Measurements from ENCODE around the gene SLC17A7. TPM values are rescaled to one million over a fixed set of nuclear protein-coding genes. Genes with fewer than 3 reads are reported as not detected.

SLC17A7 gene
- total RNA-seq, 1 donor from 2014 or later = 0.99 TPM

DNA sequence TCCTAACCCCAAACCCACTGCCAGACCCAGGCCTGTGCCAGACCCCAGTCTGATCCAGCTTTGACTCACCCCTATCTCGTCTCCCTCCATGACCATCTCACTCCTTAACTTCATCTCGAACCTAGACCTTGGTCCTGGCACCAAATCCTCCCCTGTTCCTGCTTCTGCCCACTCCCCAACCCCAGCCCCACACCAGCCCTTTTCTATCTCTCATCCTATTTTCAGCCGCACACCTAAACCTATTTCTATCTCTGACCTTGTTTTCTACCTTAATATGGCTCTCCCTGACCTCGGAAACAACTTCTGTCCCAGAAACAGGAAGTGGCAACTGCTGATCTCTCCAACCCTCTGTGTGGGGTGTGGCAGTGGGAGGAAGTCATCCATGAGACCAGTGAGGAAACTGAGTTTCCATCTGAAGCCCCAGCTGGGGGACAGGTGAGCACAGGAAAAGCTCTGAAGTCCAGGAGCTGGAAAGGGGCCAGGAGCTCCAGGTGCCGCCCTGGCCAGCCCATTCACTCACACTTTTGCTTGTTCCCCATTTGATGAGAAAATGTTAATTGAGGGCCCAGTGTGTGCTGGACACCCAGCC is 31.8 kb downstream of the SLC17A7 start:
- H3K36me3 ChIP-seq = no peaks in the 10 kb centered on the region
- intact Hi-C loops (cut with micrococcal nuclease) = no loop called here
- H3K4me3 ChIP-seq = no peak overlapping the region
- H3K4me1 ChIP-seq = no peaks in the 10 kb centered on the region
- TF ChIP-seq, protein P1, sequence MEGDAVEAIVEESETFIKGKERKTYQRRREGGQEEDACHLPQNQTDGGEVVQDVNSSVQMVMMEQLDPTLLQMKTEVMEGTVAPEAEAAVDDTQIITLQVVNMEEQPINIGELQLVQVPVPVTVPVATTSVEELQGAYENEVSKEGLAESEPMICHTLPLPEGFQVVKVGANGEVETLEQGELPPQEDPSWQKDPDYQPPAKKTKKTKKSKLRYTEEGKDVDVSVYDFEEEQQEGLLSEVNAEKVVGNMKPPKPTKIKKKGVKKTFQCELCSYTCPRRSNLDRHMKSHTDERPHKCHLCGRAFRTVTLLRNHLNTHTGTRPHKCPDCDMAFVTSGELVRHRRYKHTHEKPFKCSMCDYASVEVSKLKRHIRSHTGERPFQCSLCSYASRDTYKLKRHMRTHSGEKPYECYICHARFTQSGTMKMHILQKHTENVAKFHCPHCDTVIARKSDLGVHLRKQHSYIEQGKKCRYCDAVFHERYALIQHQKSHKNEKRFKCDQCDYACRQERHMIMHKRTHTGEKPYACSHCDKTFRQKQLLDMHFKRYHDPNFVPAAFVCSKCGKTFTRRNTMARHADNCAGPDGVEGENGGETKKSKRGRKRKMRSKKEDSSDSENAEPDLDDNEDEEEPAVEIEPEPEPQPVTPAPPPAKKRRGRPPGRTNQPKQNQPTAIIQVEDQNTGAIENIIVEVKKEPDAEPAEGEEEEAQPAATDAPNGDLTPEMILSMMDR (IDR thresholded peaks at IDR 0.05; ENCODE audit: borderline replicate concordance) = no peak
- no peaks in the 10 kb centered on the region for H3K9me3 ChIP-seq (replicated peaks)
- H3K27me3 ChIP-seq (ENCODE audit: low read depth) = peaks cover 51% of the 10 kb centered on the region
- H3K27ac ChIP-seq (replicated peaks) = no peak overlapping the region
- no peak for DNase-seq

DNA sequence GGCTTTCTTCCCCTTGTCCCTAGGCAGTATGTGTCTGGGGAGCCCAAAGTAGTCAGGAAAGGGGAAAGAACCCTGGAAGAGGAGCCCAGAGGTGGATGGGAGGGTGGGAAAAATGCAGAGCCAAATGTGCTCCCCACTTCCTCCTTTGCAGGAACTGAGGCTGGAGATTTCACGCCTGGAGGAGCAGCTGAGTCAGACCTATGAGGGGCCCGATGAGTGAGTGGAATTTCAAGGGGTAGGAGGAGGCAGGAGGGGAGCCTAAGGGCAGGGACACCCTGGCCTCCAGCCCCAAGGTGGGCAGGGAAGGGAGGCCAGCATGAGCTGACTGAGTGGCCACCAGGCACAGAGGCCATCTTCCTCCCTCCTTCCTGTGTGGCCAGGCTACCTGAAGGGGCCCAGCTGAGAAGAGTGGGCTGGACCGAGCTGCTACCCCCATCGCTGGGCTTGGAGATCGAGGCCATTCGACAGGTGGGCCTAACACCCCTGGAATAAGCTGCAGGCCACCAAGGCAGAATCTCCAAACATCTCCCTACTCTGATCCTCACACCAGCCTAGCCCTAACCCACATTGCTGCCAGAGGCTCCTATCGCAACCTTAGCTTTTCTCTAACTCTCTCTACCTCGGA is 32.4 kb downstream of the SLC17A7 start:
- no peaks in the 10 kb centered on the region for H3K36me3 ChIP-seq
- H3K9me3 ChIP-seq (replicated peaks) = no peaks in the 10 kb centered on the region
- H3K4me3 ChIP-seq = no peak overlapping the region
- DNase-seq = no peak
- H3K4me1 ChIP-seq = no peaks in the 10 kb centered on the region
- intact Hi-C loops (cut with micrococcal nuclease) = no loop called here
- H3K27me3 ChIP-seq (ENCODE audit: low read depth) = peaks cover 45% of the 10 kb centered on the region
- TF ChIP-seq, protein P1 (IDR thresholded peaks at IDR 0.05; ENCODE audit: borderline replicate concordance) = no peak
- no peak overlapping the region for H3K27ac ChIP-seq (replicated peaks)

DNA sequence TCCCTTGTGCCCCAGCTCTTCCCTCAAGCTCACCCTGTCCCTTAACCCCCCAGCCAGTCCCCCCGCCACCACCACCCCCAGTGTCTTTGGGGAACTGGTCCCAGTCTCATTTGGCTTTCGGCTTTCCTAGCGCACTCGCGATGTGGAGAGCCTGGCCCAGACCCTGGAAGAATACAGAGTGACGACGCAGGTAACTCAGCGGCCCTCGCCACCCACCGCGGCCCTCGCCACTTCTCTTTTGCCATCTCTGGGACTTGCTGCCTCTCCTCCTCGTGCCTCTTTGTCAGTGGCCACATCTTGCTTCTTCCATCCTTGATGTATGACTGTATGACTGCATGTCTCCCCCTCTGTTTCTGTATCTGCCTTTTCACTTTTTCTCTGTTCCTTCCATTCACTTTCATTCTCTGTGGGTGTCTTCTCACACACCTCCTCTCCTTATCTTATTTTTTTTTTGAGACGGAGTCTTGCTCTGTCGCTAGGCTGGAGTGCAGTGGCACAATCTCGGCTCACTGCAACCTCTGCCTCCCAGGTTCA is 33.8 kb downstream of the SLC17A7 start:
- DNase-seq = no peak
- H3K27me3 ChIP-seq (ENCODE audit: low read depth) = peaks cover 32% of the 10 kb centered on the region
- H3K9me3 ChIP-seq (replicated peaks) = no peaks in the 10 kb centered on the region
- H3K27ac ChIP-seq (replicated peaks) = no peak overlapping the region
- no peaks in the 10 kb centered on the region for H3K36me3 ChIP-seq
- H3K4me1 ChIP-seq = no peaks in the 10 kb centered on the region
- TF ChIP-seq, protein P1 (IDR thresholded peaks at IDR 0.05; ENCODE audit: borderline replicate concordance) = no peak
- intact Hi-C loops (cut with micrococcal nuclease) = no loop called here
- H3K4me3 ChIP-seq = no peak overlapping the region

DNA sequence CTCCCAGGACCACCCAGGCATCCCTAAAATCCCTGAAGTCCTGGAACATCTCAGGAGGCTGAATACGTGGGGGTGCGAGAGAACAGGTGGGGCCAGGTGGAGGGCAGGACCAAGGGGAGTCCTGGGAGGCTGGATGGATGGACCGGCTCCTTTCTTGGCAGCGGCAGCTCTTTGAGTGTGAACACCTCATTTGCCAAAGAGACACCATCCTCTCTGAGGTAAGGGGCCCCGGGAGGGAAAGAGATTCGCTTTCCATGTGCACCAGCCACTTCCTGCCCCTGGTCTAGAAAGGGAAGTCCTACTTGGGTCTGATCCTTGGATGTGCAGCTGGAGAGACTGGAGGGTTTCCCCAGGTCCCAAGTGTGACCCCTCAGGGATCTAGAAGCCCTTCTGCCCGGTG is 34.2 kb downstream of the SLC17A7 start:
- H3K4me1 ChIP-seq = no peaks in the 10 kb centered on the region
- H3K9me3 ChIP-seq (replicated peaks) = no peaks in the 10 kb centered on the region
- H3K27ac ChIP-seq (replicated peaks) = no peak overlapping the region
- no peaks in the 10 kb centered on the region for H3K36me3 ChIP-seq
- intact Hi-C loops (cut with micrococcal nuclease) = no loop called here
- peaks cover 32% of the 10 kb centered on the region for H3K27me3 ChIP-seq (ENCODE audit: low read depth)
- no peak overlapping the region for H3K4me3 ChIP-seq
- TF ChIP-seq, protein P1 (IDR thresholded peaks at IDR 0.05; ENCODE audit: borderline replicate concordance) = no peak
- DNase-seq = no peak

DNA sequence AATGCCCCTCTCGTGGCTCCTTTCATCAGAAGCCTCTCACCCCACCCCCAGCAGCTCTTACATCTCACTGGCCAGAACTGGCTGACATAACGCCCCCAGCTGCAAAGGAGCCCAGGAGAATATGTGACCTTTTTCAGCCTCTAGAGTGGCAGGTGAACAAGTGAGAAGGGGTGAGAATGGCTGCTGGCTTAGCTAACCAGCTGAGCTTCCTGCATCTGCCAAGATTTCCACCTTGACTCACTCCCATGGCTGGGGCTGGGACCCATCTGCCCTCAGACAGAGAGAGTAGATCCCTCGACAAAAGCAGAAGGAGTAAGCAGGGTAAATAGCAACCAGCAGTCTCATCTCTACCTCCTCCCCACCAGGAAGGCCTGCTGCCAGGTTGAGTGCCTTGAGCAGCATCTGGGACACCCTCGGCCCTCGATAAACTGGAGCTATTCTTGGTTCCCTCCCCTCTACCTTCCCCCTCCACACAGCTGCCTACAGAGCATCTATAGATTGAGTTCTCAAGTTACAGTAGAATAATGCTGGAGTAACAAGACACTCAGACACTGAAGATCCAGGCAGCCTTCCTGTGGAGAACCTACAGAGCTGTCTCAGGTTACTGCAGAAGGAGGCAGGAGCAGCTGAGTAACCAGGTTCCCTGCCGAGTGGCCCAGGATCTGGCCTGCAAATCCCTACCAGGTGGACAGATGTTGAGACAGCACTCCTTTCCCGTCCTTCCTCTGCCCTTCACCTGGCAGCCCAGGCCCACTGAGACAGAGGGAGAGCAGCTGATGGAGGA is 37.7 kb downstream of the SLC17A7 start:
- intact Hi-C loops (cut with micrococcal nuclease) = no loop called here
- DNase-seq = no peak
- TF ChIP-seq, protein P1 (IDR thresholded peaks at IDR 0.05; ENCODE audit: borderline replicate concordance) = no peak
- no peaks in the 10 kb centered on the region for H3K36me3 ChIP-seq
- no peak overlapping the region for H3K27ac ChIP-seq (replicated peaks)
- H3K9me3 ChIP-seq (replicated peaks) = no peaks in the 10 kb centered on the region
- no peak overlapping the region for H3K4me3 ChIP-seq
- peaks cover 30% of the 10 kb centered on the region for H3K27me3 ChIP-seq (ENCODE audit: low read depth)
- no peaks in the 10 kb centered on the region for H3K4me1 ChIP-seq

All from left ventricle myocardium inferior (tissue), 1 donor.